Liver (tissue), 3 donors: ENCODE results near the gene TTC12.

Experiments
- CTCF ChIP-seq: fragments of 150-350 bp; IDR thresholded peaks from 2 replicates; pipeline ENCODE4 v1.5.1; 2017; ENCODE audit warnings: improper control_type of control experiment, low read depth, low read length; ENCODE audit not compliant: missing input control
- GABPA ChIP-seq, 2 donors: IDR thresholded peaks in 1 of 2; conservative IDR thresholded peaks in 1 of 2; 2 replicates each; pipeline ENCODE4 v1.6.1; 2016; ENCODE audit warnings: antibody characterized with exemption in 2 of 2, mild to moderate bottlenecking in 1 of 2, moderate library complexity in 1 of 2
- TF ChIP-seq, protein P1 (sequence below): IDR thresholded peaks from 2 replicates; pipeline ENCODE4 v1.6.1; 2016; ENCODE audit warnings: antibody characterized with exemption
- donor health status: healthy.
- donor health status: healthy.

DNA sequence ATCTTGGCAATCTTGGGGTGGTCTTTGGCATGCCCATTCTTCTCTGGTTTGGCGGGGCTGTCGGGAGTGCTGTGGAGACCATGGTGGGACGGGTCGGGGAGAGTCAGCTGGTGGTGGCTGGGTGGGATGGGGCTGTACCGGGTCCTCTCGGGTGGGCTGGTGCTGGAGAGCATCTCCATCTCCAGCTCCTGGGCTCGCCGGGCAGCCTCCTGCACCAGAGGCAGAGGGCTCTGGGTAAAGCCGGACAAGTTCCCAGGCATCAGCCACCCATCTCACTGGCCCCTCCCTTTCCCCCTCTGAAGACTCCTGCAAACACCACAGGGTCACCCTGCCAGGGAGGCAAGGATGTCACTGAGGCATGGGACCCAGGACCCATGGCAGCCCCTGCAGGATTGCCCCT is 98.3 kb downstream of the TTC12 start:
- TF ChIP-seq CTCF, result no peak
- TF ChIP-seq, protein P1, sequence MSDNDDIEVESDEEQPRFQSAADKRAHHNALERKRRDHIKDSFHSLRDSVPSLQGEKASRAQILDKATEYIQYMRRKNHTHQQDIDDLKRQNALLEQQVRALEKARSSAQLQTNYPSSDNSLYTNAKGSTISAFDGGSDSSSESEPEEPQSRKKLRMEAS, result no peak
- no peak for TF ChIP-seq GABPA (IDR thresholded peaks at IDR 0.05 in 1 of 2, conservative IDR thresholded peaks at IDR 0.05 in 1 of 2)
